Measurements from ENCODE around the gene WDCP.
"Not testable (repeated sequence)": the region's sequence is repeated elsewhere in the genome, so short reads cannot be mapped to it uniquely, and the experiment has no call there.

WDCP gene

DNA sequence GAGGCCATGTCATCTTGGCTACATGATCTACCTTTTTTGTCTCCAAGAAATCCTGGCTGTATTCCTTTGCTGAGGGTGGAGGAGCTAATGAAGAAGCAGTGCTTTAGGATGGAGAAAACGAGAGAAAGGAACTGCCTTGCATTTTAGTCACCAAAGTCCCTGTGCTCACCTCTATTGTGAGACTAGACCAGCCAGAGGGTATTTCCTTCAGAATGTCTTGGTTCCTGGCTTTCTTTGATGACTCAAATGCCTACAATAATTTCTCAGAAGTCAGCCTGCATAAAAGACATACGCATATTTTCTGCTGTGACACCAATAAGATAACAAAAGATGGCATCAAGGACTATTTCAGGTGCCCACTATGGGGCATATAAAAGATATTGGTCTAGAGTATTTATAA lies 18.1 kb upstream of the WDCP start:
- DNase-seq (ENCODE audit: low read depth in 2 of 2): no peak

DNA sequence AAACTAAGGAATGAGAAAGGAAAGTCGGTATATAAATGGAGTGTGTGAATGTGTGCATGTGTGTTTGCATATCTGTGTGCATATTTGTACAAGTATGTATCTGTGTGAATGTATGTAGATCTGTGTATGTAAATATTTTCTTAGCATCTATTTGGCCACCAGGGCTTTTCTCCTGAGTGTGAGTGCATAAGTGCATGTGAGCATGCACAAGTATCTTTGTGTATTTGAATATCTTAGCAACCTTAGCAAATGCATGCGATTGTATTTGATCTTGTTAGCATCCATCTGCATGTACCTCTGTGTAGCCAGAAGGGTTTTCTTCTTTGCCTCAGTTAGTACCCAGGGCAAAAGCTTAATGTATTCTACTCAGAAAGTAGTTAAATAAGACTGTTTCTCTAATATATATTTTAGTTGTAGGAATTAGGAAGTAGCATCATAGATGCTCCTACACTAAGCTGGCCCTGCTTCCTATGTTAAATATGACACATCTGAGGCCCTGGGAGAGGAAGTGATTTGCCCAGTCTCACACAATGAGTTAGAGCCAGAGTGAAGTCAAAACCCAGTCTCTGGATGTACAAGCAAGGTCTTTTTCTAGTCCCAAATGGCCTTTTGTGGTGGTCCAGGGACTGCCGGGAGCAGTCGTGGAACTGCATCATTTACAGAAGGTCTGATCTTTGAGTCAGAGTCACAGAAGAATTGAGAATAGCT lies 11.5 kb upstream of the WDCP start:
- no peak for DNase-seq (ENCODE audit: low read depth in 2 of 2)

DNA sequence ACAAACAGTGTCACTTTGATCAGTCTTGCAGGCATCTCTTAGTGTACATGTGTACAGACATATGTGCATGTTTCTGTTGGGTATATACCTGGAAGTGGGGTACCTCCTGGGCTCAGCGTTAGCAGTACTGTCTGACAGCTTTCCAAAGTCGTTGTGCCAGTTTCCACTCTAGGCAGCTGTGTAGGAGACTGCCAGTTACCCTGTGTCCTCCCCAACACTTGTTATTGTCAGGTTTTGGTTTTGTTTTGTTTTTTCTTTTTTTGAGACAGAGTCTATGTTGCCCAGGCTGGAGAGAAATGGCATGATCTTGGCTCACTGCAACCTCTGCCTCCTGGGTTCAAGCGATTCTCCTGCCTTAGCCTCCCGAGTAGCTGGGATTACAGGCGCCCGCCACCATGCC lies 8.6 kb upstream of the WDCP start:
- no peak for DNase-seq (ENCODE audit: low read depth in 2 of 2)

DNA sequence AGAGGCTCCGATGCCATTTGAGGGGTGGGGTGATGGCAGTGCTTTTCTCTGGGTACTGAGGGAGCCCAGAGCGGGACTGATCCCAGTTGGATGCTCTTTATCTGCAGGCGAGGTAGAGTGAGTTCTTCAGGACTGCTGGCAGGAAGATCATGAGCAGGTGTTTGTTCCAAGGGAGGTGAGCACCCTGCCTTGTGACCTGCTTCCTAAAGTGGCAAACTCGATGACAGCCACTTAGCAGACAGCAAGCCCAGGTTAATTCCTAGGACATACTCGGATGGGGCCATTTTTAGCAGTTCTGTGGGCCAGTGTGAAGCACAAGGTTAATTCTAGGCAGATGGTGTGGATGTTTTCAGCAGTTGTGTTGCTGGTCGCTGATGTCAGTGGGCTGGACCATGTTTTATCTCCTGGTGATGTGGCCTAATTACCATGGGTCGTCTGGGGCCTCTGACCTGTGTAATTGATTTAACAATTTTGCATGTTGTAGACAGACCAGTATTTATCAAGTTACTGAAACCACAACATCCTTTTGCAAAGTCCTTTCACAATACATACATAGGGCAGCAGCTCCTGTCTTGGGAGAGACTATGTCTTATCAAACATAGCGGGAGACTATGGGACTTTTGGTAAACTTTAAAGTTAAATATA lies 7.3 kb upstream of the WDCP start:
- no peak for DNase-seq (ENCODE audit: low read depth in 2 of 2)

DNA sequence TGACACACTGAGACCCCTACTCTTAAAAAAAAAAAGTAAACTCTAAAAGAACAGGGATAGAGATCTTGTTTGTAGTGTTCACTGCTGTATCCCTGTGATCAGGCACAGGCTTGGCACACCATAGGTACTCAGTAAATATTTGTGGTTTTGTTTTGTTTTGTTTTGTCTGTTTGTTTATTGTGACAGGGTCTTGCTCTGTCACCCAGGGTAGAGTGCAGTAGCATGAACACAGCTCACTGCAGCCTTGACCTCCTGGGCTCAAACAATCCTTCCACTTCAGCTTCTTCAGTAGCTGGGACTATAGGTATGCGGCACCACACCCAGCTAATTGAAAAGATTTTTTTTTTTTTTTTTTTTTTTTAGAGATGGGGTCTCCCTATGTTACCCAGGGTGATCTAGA lies 5.8 kb upstream of the WDCP start:
- no peak for DNase-seq (ENCODE audit: low read depth in 2 of 2)

DNA sequence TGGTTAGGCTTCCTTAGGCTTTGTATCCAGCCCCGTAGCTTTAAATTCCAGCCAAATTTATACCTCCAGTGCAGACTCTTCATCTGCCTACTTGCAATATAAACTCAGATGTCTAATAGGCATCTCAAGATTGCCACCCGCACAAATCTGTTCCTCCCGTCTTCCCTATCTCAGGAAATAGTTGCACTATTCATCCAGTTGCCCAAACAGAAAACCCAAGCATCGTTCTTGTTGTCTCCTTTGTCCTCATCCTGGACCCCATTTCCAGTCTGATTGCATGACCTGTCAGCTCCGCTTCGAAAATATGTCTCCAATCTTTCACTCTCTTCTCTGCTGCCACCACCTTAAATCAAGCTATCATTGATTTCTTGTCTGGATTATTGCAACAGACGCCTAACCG lies 4.6 kb upstream of the WDCP start:
- no peak for DNase-seq (ENCODE audit: low read depth in 2 of 2)

DNA sequence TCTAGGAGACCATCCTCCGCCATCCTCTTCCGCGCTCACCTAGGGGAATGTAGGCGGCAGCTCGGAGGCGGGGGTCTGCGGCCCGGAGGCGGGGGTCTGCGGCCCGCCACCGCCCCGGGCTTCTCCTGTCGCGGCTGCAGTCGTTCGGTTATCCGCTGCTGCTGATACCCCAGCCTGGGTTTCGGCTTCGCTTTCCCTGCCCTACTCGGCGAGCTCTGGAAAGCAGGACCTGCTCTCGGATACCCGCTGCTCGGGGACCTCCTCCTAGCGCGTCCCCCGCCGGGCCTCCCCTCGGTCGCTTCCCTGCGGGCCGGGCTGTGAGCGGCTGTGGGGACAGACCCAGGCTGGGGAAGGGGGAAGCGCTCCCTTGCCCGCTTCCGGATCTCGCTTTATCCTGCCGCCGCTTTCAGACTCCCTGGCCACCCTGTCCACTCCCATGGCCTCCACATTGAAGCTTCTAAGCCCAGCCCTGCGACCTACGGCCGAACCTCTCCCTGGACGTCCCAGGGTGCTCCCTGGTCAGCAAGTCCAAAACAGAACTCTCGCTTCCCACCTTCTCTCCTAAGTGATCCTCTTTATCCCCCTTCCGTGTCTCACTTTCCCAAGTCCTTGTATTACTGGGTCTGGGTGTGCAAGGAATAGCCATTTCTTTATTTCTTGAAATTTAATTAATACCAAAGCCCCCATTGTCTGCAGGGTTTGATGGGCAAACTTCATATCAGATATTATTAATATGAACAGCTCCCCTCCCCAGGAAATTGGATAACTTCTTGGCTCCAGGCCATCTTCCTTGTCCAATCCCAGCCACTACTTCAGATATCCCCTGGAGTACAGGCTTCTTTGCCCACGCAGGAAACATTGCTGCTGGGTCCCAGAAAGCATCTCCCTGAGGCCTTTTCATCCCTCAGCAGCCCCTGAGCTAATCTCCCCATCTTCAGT lies 3.1 kb upstream of the WDCP start:
- DNase-seq (ENCODE audit: low read depth in 2 of 2): no peak

DNA sequence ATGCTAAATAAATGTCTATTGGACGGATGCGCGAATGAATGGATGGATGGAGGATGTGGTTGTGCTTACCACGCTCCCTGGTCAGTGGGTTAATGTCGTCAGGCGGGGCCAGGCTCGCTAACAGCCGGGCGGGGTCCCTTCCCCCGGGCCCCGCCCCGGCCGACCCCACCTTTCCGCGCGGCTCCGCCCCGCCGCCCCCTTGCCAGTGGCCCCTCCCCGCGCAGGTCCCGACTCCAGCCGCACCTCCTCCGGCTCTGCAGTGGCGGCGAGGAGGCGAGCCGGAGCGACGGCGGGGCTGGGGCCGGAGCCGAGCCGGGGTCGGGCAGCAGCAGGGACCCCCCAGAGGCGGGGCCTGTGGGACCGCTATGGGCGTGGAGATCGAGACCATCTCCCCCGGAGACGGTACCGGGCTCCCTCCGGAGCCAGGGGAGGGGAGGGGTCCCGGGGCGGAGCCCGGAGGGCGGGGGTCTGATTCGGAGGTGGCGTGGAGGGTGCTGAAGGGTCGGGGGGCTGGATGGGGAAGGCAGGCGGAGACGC lies 2.4 kb upstream of the WDCP start, which contains the start of gene FKBP1B:
TSS of gene FKBP1B (plus strand) at position 257 of the 537 bp plus-strand sequence. CDS start at position 366, 109 bp downstream.
- DNase-seq (ENCODE audit: low read depth in 2 of 2): peak; percentile 39 to 47

DNA sequence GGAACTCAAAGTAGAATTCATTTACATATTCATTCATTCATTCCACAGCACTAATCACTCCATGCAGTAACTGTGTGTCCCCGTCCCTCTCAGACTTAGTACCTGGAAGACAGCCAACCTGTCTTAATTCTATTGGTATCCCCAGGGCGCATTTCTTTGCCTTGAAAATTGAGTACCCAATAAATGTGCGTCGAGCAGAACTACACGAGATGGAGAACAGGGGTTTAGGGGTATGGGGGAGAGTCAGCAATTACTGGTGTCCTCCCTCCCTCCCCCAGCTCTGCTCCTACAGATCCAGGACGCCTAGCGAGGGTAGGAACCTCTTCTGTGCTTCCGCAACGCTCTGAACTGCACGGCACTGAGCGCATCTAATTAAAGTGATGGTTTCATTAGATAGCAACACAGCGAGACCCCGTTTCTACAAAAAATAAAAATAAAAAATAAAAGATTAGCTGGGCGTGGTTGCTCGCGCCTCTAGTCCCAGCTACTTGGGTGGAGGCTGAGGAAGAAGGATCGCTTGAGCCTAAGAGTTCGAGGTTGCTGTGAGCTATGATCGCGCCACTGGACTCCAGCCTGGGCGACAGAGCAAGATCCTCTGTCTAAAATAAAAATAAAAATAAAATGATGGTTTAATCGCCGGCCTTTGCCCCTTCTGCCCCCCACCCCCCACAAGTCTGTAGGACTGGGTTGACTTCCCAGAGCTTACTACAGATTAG lies 1.7 kb upstream of the WDCP start:
- DNase-seq (ENCODE audit: low read depth in 2 of 2): no peak

DNA sequence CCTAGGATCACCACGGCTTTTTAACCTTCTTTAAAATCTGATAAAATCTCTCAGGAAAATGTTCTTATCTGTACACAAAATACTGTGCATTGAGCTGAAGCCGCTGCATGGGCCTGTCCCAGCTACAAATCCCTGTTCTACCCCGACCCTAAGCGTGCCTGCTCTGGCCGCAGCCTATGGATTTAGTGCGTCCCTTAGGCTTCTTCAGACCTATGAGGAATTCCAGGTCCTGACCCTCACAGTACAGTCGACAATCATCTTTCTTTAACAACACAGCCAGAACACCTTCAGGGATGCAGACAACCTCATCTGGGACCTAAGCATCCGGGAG lies 477 bp upstream of the WDCP start:
- DNase-seq (ENCODE audit: low read depth in 2 of 2): no peak

DNA sequence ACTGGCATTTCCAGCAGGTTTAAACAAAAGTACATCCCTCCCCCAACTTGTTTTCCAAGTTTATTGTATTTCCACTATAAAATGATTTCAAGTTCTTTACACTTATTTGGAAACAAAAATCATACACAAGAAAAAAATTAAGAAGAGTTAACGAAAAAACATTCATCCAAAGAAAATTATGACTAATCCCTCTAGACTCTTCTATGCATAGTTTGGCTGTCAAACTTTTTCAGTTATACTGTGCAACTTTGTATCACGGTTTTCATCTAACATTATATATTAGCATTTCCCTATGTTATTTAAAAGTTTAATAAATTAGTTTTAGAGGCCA lies 627 bp downstream of the WDCP start:
- DNase-seq (ENCODE audit: low read depth in 2 of 2): no peak

DNA sequence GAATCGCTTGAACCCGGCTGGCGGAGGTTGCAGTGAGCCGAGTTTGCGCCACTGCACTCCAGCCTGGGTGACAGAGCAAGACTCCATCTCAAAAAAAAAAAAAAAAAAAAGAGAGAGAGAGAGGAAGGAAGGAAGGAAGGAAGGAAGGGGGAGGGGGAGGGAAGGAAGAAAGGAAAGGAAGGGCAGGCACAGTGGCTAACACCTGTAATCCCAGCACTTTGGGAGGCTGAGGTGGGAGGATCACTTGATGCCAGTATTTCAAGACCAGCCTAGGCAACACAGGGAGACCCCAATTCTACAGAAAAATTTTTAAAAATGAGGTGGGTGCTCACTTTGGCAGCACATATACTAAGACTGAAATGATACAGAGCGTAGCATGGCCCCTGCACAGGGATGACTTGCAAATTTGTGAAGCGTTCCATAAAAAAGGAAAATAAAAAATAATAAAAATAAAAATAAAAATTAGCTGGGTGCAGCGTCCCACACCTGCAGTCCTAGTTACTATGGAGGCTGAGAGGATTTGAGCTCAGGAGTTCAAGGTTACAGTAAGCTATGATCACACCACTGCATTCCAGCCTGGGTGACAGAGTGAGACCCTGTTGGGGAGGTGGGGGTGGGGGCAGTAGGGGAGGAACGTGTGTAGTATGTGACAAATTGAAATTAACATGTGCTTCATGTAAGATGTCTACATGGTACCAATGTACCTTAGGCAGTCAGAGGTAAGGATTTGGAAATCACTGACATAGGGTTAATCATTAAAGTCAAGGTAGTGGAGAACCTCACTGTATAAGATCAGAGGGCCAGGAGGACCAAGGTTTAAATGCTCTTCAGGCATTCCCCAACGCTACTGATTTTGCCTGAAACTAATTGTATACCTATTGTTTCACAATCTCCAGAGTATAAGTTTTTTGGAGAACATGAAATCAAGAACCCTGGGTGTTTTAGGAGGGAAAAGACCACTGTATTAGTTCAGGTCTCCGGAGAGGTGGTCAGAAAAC lies 1.4 kb downstream of the WDCP start:
- no peak for DNase-seq (ENCODE audit: low read depth in 2 of 2)

DNA sequence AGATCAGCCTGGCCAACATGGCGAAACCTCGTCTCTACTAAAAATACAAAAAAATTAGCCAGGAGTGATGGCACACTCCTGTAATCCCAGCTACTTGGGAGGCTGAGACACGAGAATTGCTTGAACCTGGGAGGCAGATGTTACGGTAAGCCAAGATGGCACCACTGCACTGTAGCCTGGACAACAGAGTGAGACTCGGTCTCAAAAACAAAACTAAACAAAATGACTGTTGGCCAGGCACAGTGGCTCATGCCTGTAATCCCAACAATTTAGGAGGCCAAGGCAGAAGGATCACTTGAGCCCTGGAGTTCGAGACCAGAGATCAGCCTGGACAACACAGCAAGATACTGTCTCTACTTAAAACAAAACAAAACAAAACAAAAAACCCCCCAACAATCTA lies 4.1 kb downstream of the WDCP start:
- DNase-seq (ENCODE audit: low read depth in 2 of 2): not testable (repeated sequence)

DNA sequence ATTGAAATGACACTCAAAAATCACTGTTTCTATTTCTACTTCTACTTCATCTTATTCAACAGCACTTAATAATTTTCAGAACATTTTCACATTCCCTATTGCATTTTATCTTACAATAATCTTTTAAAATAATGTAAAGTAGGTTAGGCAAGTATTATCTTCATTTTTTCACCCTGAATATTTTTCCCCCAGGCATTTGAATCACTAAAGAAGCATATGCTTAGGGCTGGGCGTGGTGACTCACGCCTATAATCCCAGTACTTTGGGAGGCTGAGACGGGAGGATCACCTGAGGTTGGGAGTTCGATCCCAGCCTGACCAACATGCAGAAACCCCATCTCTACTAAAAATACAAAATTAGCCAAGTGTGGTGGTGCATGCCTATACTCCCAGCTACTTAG lies 6.7 kb downstream of the WDCP start:
- DNase-seq (ENCODE audit: low read depth in 2 of 2): no peak

DNA sequence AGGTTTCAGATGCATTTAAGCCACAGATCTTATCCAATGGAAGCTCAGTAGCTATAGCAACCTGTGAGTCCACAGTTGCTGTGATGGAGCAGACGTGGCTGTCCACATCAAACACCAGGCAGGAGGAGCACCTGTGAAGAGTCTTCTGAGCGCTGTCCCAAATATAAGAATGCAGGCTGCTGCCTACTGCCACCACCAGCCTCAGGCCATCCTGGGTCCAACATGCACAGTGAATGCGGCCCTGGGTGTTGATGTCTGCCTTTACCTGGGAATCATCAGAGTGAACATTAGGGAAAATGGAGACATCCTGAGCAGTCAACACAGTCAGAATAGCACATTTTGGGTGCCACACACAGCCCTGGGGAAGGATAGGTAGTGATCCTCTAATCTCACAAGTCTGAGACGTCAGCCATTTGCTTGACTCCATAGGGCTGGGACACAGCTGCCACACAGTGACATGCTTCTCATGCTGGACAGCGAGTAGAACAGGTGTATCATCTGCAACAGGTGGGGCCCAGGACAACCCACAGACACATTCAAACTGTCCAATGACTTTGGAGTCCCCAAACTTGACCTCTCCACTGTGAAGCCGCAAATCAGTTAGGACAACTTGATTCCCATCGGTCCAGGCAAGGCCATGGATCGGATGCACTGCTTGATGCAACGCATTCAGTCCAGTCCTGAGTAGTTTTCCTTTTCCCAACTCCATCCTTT lies 8.2 kb downstream of the WDCP start:
- no peak for DNase-seq (ENCODE audit: low read depth in 2 of 2)

DNA sequence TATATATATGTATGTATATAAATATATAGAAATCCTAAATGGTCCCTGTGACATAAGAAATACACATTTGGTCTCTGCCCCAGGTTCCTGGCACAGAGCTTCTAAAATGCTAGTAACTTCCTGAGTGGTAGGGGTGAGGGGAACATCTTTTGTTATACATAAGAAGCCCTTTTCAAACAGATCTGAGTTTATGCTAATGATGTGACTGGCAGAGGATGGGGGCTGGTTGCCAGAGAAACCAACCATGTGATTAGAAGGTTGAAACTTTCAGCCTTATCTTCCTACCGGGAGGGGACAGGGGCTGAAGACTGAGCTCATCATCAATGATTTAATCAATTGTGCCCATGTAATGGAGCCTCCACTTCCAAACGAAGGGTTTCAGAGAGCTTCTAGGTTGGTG lies 21.0 kb downstream of the WDCP start:
- DNase-seq (ENCODE audit: low read depth in 2 of 2): no peak

DNA sequence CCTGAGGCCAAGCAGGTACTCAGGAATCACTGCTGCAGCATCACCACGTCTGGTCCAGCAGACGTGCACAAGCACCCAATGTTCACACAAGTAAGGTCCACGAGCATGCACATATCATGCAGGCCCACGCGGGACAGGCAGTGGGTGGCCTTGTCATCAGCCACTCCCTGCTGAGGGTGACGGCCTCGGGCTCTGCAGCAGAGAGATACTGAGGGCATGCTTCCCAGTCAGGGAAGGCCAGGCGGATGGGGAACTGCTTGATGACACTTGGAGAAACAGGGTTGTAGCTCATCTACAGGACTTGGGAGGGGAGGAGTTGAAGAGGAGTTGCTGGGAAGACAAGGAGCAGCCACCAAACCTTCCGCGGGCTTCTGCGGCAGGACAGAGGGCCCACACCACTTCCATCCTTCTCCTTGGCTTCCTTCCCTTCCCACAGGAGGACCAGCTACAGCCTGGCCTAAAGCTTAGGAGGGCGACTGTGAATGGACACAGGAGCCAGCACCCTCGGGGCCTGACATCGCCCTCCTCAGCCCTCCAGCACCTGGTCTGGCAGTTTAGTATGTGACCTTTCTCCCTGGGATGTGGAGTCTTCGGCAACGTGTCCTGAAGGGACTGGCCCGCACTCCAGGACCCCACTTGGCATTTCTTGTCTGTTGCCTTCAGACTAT lies 22.1 kb downstream of the WDCP start:
- DNase-seq (ENCODE audit: low read depth in 2 of 2): no peak

DNA sequence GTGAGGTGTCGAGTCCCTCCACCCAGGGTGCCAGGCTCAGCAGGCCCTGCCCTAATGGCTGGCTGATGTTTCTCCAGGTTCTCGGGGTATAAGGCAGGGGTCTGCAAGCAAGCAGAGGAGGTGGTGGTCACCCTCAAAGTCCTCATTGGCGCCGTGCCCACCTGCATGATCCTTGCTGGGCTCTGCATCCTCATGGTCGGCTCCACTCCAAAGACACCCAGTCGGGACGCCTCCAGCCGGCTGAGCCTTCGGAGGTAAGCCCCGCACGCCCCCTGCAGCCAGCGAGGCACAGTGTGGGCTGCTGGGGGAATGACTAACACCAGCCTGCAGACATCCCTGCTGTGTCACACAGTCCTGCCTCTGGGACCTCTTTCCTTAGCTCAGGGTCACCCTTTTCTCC lies 23.2 kb downstream of the WDCP start:
- DNase-seq (ENCODE audit: low read depth in 2 of 2): no peak

DNA sequence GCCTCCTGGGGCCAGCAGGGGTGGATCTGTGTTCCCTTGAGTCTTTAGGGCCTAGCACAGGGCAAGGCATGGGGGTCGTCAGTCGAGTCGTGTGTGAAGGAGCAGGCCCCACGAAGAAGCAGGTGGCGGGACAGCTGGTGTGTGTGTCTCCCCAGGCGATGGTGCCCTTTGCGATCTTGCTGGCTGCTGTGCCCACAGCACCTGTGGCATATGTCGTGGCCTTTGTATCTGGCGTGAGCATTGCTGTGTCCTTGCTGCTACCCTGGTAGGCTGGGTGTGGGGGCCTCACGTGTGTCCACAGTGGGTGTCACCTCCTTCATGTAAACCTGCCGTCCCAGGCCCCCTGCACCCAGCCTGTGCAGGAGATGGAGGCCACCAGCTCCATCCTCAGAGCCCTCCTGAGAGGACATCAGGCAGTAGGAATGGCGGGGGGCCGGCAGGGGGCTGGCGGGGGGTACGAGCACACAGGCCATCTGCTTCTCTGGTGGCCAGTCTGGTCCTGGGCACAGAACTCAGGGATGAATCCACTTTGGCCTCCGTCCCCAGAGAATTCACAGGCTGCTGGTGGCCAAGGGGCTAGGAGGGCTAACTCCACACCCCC lies 24.1 kb downstream of the WDCP start:
- DNase-seq (ENCODE audit: low read depth in 2 of 2): no peak

All from stimulated activated CD4-positive, alpha-beta T cell treated with anti-CD3 and anti-CD28 coated beads, Interleukin-4, amount 100 ng/mL, for 48 hours (primary cell).